HAP-1 (cell line): ENCODE measurements around the gene TK1.

Experiments
- DNase-seq, 2 experiments: peaks; one replicate each; pipeline ENCODE4 v3.0.0-alpha.2; 2016 to 2020; ENCODE audit warnings: low spot score in 2 of 2
- H3K27me3 ChIP-seq: fragments of 250-450 bp; sonication (Bioruptor Pico); 2 replicates; pipeline ENCODE4 v1.5.1; 2020; ENCODE audit warnings: low read depth, mild to moderate bottlenecking, moderate library complexity
- H3K36me3 ChIP-seq: fragments of 250-450 bp; sonication (Bioruptor Pico); replicated peaks from 2 replicates; pipeline ENCODE4 v1.5.1; 2020; ENCODE audit warnings: mild to moderate bottlenecking
- H3K4me1 ChIP-seq: fragments of 250-450 bp; sonication (Bioruptor Pico); 2 replicates; pipeline ENCODE4 v1.5.1; 2020; ENCODE audit warnings: mild to moderate bottlenecking
- H3K4me3 ChIP-seq: fragments of 250-450 bp; sonication (Bioruptor Pico); 2 replicates; pipeline ENCODE4 v1.5.1; 2020; ENCODE audit warnings: mild to moderate bottlenecking, moderate library complexity
- H3K9me3 ChIP-seq: fragments of 250-450 bp; sonication (Bioruptor Pico); 2 replicates; pipeline ENCODE4 v1.5.1; 2020; ENCODE audit warnings: mild to moderate bottlenecking, moderate library complexity
- in situ Hi-C: fragments of 300-500 bp; cut with MboI; formaldehyde crosslinking; loops from 3 replicates; pipeline ENCODE4 v1.14.3; 2020; ENCODE audit warnings: low sequenced_read_pairs, inconsistent platforms, mixed read lengths

Gene TK1

DNA sequence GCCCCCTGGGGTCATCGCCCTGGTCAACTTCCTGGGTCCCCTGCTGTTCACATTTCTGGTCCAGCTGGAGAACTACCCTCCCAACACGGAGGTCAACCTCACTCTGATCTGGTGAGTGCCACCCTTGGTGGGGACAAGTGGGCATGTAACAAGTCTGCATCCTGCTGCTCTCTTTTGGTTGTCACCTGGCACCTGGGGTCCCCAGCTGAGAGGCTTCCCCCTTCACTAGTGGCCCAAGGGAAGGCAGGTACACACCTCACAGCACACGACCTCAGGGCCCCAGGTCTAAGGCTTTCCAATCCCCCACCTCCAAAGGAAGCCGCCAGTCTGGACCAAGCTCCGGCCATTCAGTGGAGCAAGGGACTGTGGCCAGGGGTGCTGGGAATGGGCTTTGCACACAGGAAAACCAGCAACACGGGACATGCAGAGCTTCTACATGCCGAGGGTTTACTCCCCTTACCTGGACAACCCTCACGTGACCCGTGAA is 51.9 kb downstream of the TK1 start:
- no peak overlapping the region for H3K4me3 ChIP-seq
- H3K36me3 ChIP-seq, result no peaks in the 10 kb centered on the region
- no peak for DNase-seq
- peaks cover 3% of the 10 kb centered on the region for H3K27me3 ChIP-seq
- no peaks in the 10 kb centered on the region for H3K9me3 ChIP-seq
- in situ Hi-C loops, result no loop called here
- peaks cover 1% of the 10 kb centered on the region; the same call in 1 of the 2 replicates for H3K4me1 ChIP-seq

DNA sequence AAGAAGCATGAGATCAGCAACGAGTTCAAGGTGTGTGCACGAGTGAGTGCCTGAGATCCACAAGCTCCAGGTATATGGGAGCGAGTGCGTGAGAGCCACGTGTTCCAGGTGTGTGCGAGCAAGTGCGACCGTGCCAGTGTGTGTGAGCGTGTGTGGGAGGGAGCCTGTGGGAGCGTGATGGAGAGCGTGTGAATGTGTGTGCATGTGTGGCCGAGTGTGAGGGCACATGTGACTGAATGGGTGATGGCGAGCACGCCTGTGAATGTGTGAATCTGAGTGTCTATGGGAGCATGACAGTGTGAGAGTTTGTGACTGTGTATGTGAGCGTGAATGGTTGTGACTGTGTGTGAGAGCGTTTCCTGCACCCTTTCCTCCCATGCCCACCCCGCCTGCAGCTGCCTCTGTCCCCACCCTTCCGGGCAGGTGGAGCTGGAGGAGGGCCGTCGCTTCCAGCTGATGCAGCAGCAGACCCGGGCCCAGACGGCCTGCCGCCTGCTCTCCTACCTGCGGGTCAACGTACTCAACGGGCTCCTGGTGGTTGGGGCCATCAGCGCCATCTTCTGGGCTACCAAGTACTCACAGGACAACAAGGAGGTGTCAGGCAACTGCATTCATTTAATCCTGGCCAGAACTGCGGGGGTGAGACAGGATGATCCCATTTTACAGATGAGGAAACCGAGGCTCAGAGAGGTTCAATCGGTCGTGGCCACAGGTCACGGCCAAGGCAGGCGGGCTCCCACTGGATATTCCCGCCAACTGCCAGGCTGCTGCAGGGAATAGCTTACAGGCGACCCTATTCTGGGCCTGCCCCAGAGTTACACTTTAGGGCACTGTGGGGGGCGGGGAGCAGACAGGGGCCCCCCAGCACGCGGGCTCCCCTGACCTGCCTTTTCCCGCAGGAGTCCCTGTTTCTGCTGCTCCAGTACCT is 52.6 kb downstream of the TK1 start:
- Histone ChIP-seq H3K27me3 (peaks cover 3% of the 10 kb centered on the region), H3K4me1 (no peaks in the 10 kb centered on the region), H3K4me3 (no peak overlapping the region), H3K9me3 (no peaks in the 10 kb centered on the region), H3K36me3 (no peaks in the 10 kb centered on the region)
- in situ Hi-C loops, result no loop called here
- peak; percentile 21 to 79 for DNase-seq

DNA sequence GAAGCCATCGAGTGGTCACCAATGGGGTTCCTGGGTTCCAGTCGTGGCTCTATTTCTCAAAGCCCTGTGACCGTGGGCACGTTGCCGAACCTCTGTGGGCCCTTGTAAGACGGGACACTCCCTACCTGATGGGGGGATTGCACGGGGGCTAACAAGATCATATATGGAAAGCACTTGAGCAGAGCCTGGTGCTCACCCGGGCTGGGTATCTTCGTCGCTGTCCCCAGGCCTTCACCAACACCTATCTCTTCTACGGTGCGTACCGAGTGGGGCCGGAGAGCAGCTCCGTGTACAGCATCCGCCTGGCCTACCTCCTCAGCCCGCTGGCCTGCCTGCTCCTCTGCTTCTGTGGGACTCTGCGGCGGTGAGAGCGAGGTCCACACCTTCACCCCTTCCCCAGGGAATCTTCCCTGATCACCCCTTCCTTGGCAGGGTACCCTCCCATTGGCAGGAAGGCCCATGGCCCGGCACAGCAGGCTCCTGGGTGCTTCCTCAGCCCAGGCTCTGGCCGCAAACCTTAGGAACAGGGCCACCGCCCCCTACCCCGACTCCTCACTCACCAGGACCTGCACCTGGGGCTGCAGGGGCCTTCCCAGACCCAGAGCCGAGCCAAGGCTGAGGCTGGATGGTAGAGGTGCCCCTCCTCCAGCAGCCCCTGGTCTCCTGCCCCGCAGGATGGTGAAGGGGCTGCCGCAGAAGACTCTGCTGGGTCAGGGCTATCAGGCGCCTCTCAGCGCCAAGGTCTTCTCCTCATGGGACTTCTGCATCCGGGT is 53.5 kb downstream of the TK1 start:
- no peaks in the 10 kb centered on the region for H3K9me3 ChIP-seq
- in situ Hi-C loops, result no loop called here
- H3K36me3 ChIP-seq, result no peaks in the 10 kb centered on the region
- no peak overlapping the region for H3K4me3 ChIP-seq
- H3K4me1 ChIP-seq, result peaks cover 4% of the 10 kb centered on the region; the same call in 1 of the 2 replicates
- peaks cover 3% of the 10 kb centered on the region for H3K27me3 ChIP-seq
- no peak for DNase-seq

- peaks cover 3% of the 10 kb centered on the region for H3K27me3 ChIP-seq
- H3K4me1 ChIP-seq, result peaks cover 4% of the 10 kb centered on the region; the same call in 1 of the 2 replicates
- H3K4me3 ChIP-seq, result no peak overlapping the region
- no peaks in the 10 kb centered on the region for H3K9me3 ChIP-seq
- in situ Hi-C loops, result no loop called here
- DNase-seq, result no peak
- H3K36me3 ChIP-seq, result no peaks in the 10 kb centered on the region
Observed at GRCh38 chr17:78132767-78133178, 54.1 kb downstream of the TK1 start.

GRCh38 chr17:78132084-78132676 is 54.7 kb downstream of the TK1 start:
- peak in 1 of 2 experiments; percentile 37 for DNase-seq
- Histone ChIP-seq H3K4me3 (no peak overlapping the region), H3K27me3 (peaks cover 3% of the 10 kb centered on the region), H3K4me1 (peaks cover 4% of the 10 kb centered on the region; the same call in 1 of the 2 replicates), H3K36me3 (no peaks in the 10 kb centered on the region), H3K9me3 (no peaks in the 10 kb centered on the region)
- in situ Hi-C loops, result no loop called here

GRCh38 chr17:78131172-78132083 is 55.4 kb downstream of the TK1 start:
- H3K36me3 ChIP-seq, result no peaks in the 10 kb centered on the region
- no peak overlapping the region for H3K4me3 ChIP-seq

DNA sequence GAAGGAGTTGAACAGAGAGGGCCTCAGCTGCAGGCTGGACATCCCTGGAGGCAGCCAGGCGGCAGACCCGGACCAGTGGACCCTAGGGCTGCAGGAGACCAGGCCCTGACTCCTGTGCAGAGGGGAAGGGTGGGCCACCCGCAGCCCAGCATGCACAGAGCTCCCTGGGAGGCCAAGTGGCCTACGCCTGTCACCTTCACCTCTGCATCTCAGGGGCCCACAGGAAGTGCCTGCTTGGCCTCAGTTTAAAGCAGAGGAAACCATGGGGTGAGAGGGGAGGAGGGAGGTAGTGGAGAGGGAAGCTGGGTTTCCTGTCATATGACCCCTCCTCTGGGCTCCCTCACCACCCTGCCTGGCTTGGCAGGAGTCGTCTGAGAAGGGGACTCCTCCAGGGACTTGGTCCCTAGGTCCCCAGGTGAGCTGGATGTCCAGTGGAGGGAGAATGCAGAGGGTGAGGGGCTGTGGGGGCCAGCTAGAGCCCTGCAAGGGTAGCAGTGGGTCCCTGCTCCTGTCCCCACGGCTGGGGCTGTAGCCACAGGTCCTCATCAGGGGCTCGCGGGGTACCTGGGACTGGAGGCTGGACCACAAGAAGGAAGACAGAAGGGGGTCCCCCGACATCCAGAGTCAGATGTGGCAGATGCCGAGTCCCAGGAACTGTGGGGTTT is 56.3 kb downstream of the TK1 start, which contains the start of gene TMC8:
TMC8 (plus strand) TSS at position 335 of the 665 bp plus-strand sequence. CDS start 818 bp downstream, outside the sequence.
- no peaks in the 10 kb centered on the region for H3K9me3 ChIP-seq
- no peak within 1 kb of the TSS for H3K4me3 ChIP-seq
- H3K36me3 ChIP-seq, result no peaks in the 10 kb centered on the region
- H3K4me1 ChIP-seq, result peaks cover 4% of the 10 kb centered on the region; the same call in 1 of the 2 replicates
- no peak for DNase-seq
- in situ Hi-C loops, result no loop called here
- peaks cover 3% of the 10 kb centered on the region for H3K27me3 ChIP-seq

More at GRCh38 chr17:78131172-78132083, 55.4 kb downstream of the TK1 start:
- H3K4me1 ChIP-seq, result peaks cover 4% of the 10 kb centered on the region; the same call in 1 of the 2 replicates
- DNase-seq, result no peak
- peaks cover 3% of the 10 kb centered on the region for H3K27me3 ChIP-seq
- no peaks in the 10 kb centered on the region for H3K9me3 ChIP-seq
- in situ Hi-C loops, result no loop called here

DNA sequence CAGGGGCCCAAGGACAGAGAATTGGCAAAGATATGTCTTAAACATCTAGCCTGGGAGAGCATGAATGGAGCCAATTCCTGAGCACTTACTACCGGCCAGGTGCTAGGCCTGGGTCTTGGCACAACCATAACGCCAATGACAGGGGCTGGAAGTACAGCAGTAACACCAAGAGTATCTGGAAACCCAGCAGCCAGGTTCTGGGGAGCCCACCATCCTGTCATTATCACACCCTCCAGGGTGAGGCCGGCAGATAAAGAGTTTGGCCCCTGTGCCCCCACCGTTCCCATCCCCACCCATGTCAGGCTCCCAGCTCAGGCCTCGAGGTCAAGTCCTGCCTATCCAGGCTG is 56.8 kb downstream of the TK1 start:
- no peak overlapping the region for H3K4me3 ChIP-seq
- H3K27me3 ChIP-seq, result peaks cover 3% of the 10 kb centered on the region
- DNase-seq, result no peak
- in situ Hi-C loops, result no loop called here
- H3K36me3 ChIP-seq, result no peaks in the 10 kb centered on the region
- H3K4me1 ChIP-seq, result peaks cover 4% of the 10 kb centered on the region; the same call in 1 of the 2 replicates
- no peaks in the 10 kb centered on the region for H3K9me3 ChIP-seq

- peaks cover 4% of the 10 kb centered on the region; the same call in 1 of the 2 replicates for H3K4me1 ChIP-seq
- no peaks in the 10 kb centered on the region for H3K36me3 ChIP-seq
- in situ Hi-C loops, result no loop called here
- no peak overlapping the region; the same call in 1 of the 2 replicates for H3K4me3 ChIP-seq
- DNase-seq, result no peak
- H3K27me3 ChIP-seq, result peaks cover 3% of the 10 kb centered on the region
- H3K9me3 ChIP-seq, result no peaks in the 10 kb centered on the region
Observed at GRCh38 chr17:78129351-78130089, 57.3 kb downstream of the TK1 start.

- H3K4me1 ChIP-seq, result peaks cover 4% of the 10 kb centered on the region; the same call in 1 of the 2 replicates
Observed at GRCh38 chr17:78128551-78129350, 58.1 kb downstream of the TK1 start, which contains the start of gene TMC6. Gene TMC6 (minus strand): TSS chr17:78128755. CDS start chr17:78126832, 1,923 bp downstream.

More at GRCh38 chr17:78128551-78129350, 58.1 kb downstream of the TK1 start, which contains the start of gene TMC6:
- Histone ChIP-seq H3K36me3 (no peaks in the 10 kb centered on the region), H3K4me3 (peak within 1 kb of the TSS; percentile 59), H3K9me3 (no peaks in the 10 kb centered on the region), H3K27me3 (peaks cover 3% of the 10 kb centered on the region)
- peak; percentile 31 to 75 for DNase-seq
- in situ Hi-C loops, result no loop called here
